Measurements from ENCODE around the gene RBM23. TPM values are rescaled to one million over a fixed set of nuclear protein-coding genes. Genes with fewer than 3 reads are reported as not detected.
"Not testable (repeated sequence)": the region's sequence is repeated elsewhere in the genome, so short reads cannot be mapped to it uniquely, and the experiment has no call there.

RBM23 gene
- polyA plus RNA-seq, 1 donor, result 81.9 TPM

GRCh38 chr14:22920697-22921096 lies 1.7 kb upstream of the RBM23 start:
- no peak overlapping the region for H3K4me3 ChIP-seq (ENCODE audit: low read length)
- DNase-seq, result no peak
- WGBS (ENCODE audit: insufficient coverage, low lambda C conversion rate), result 100% methylated on average over 1 of the region's 6 CpGs
- peaks cover 52% of the 10 kb centered on the region for H3K36me3 ChIP-seq (ENCODE audit: control insufficient read depth, insufficient read depth, low read length)
- H3K4me1 ChIP-seq (ENCODE audit: control insufficient read depth, insufficient read depth, low read length), result peaks cover 20% of the 10 kb centered on the region
- no peaks in the 10 kb centered on the region for H3K27me3 ChIP-seq (ENCODE audit: control insufficient read depth, insufficient read depth, low read length)
- H3K9me3 ChIP-seq (ENCODE audit: control insufficient read depth, low read depth, low read length), result no peaks in the 10 kb centered on the region
- no peak overlapping the region for H3K27ac ChIP-seq (ENCODE audit: low read length)

- no peak for DNase-seq
- no CpG with 5 or more reads among the region's 10 CpGs for WGBS (ENCODE audit: insufficient coverage, low lambda C conversion rate)
- Histone ChIP-seq H3K4me3 (ENCODE audit: low read length) (peak overlapping the region; percentile 43), H3K27ac (ENCODE audit: low read length) (peak overlapping the region; percentile 84), H3K9me3 (ENCODE audit: control insufficient read depth, low read depth, low read length) (no peaks in the 10 kb centered on the region), H3K4me1 (ENCODE audit: control insufficient read depth, insufficient read depth, low read length) (peaks cover 20% of the 10 kb centered on the region), H3K36me3 (ENCODE audit: control insufficient read depth, insufficient read depth, low read length) (peaks cover 45% of the 10 kb centered on the region), H3K27me3 (ENCODE audit: control insufficient read depth, insufficient read depth, low read length) (no peaks in the 10 kb centered on the region)
Observed at GRCh38 chr14:22919601-22919921, 612 bp upstream of the RBM23 start.

- no CpG with 5 or more reads among the region's 8 CpGs for WGBS (ENCODE audit: insufficient coverage, low lambda C conversion rate)
- H3K27ac ChIP-seq (ENCODE audit: low read length), result no peak overlapping the region
- DNase-seq, result no peak
Observed at GRCh38 chr14:22915886-22916521, 2.9 kb downstream of the RBM23 start.

GRCh38 chr14:22914836-22915235 lies 4.1 kb downstream of the RBM23 start:
- H3K27me3 ChIP-seq (ENCODE audit: control insufficient read depth, insufficient read depth, low read length); H3K4me3 ChIP-seq (ENCODE audit: low read length); H3K27ac ChIP-seq (ENCODE audit: low read length); H3K4me1 ChIP-seq (ENCODE audit: control insufficient read depth, insufficient read depth, low read length); DNase-seq; H3K9me3 ChIP-seq (ENCODE audit: control insufficient read depth, low read depth, low read length): not testable (repeated sequence)
- WGBS (ENCODE audit: insufficient coverage, low lambda C conversion rate), result no CpG with 5 or more reads among the region's 4 CpGs
- peaks cover 24% of the 10 kb centered on the region for H3K36me3 ChIP-seq (ENCODE audit: control insufficient read depth, insufficient read depth, low read length)

More at GRCh38 chr14:22915886-22916521, 2.9 kb downstream of the RBM23 start:
- peaks cover 10% of the 10 kb centered on the region for H3K4me1 ChIP-seq (ENCODE audit: control insufficient read depth, insufficient read depth, low read length)
- H3K36me3 ChIP-seq (ENCODE audit: control insufficient read depth, insufficient read depth, low read length), result peaks cover 27% of the 10 kb centered on the region
- no peak overlapping the region for H3K4me3 ChIP-seq (ENCODE audit: low read length)
- no peaks in the 10 kb centered on the region for H3K9me3 ChIP-seq (ENCODE audit: control insufficient read depth, low read depth, low read length)
- H3K27me3 ChIP-seq (ENCODE audit: control insufficient read depth, insufficient read depth, low read length), result no peaks in the 10 kb centered on the region

- Histone ChIP-seq H3K4me1 (ENCODE audit: control insufficient read depth, insufficient read depth, low read length) (no peaks in the 10 kb centered on the region), H3K27ac (ENCODE audit: low read length) (no peak overlapping the region), H3K36me3 (ENCODE audit: control insufficient read depth, insufficient read depth, low read length) (peaks cover 52% of the 10 kb centered on the region), H3K9me3 (ENCODE audit: control insufficient read depth, low read depth, low read length) (no peaks in the 10 kb centered on the region), H3K4me3 (ENCODE audit: low read length) (no peak overlapping the region), H3K27me3 (ENCODE audit: control insufficient read depth, insufficient read depth, low read length) (no peaks in the 10 kb centered on the region)
- no peak for DNase-seq
- WGBS (ENCODE audit: insufficient coverage, low lambda C conversion rate), result no CpG with 5 or more reads among the region's 5 CpGs
Observed at GRCh38 chr14:22910916-22911315, 8.0 kb downstream of the RBM23 start.

- no peaks in the 10 kb centered on the region for H3K4me1 ChIP-seq (ENCODE audit: control insufficient read depth, insufficient read depth, low read length)
- no peak overlapping the region for H3K4me3 ChIP-seq (ENCODE audit: low read length)
- H3K27ac ChIP-seq (ENCODE audit: low read length), result no peak overlapping the region
- H3K36me3 ChIP-seq (ENCODE audit: control insufficient read depth, insufficient read depth, low read length), result peaks cover 73% of the 10 kb centered on the region
- H3K9me3 ChIP-seq (ENCODE audit: control insufficient read depth, low read depth, low read length), result no peaks in the 10 kb centered on the region
- DNase-seq, result no peak
- WGBS (ENCODE audit: insufficient coverage, low lambda C conversion rate), result 93% methylated on average over 4 of the region's 8 CpGs
- no peaks in the 10 kb centered on the region for H3K27me3 ChIP-seq (ENCODE audit: control insufficient read depth, insufficient read depth, low read length)
Observed at GRCh38 chr14:22908601-22909000, 10.3 kb downstream of the RBM23 start.

GRCh38 chr14:22907429-22907828 lies 11.5 kb downstream of the RBM23 start:
- H3K4me1 ChIP-seq (ENCODE audit: control insufficient read depth, insufficient read depth, low read length), result no peaks in the 10 kb centered on the region
- H3K9me3 ChIP-seq (ENCODE audit: control insufficient read depth, low read depth, low read length), result no peaks in the 10 kb centered on the region
- no peak overlapping the region for H3K27ac ChIP-seq (ENCODE audit: low read length)
- peaks cover 79% of the 10 kb centered on the region for H3K36me3 ChIP-seq (ENCODE audit: control insufficient read depth, insufficient read depth, low read length)
- DNase-seq, result no peak
- no peaks in the 10 kb centered on the region for H3K27me3 ChIP-seq (ENCODE audit: control insufficient read depth, insufficient read depth, low read length)
- 100% methylated on average over 3 of the region's 3 CpGs for WGBS (ENCODE audit: insufficient coverage, low lambda C conversion rate)
- H3K4me3 ChIP-seq (ENCODE audit: low read length), result no peak overlapping the region

GRCh38 chr14:22906073-22906472 lies 12.9 kb downstream of the RBM23 start:
- peaks cover 87% of the 10 kb centered on the region for H3K36me3 ChIP-seq (ENCODE audit: control insufficient read depth, insufficient read depth, low read length)

GRCh38 chr14:22905627-22906026 lies 13.3 kb downstream of the RBM23 start:
- no peak for DNase-seq
- Histone ChIP-seq H3K4me3 (ENCODE audit: low read length) (no peak overlapping the region), H3K27me3 (ENCODE audit: control insufficient read depth, insufficient read depth, low read length) (no peaks in the 10 kb centered on the region), H3K27ac (ENCODE audit: low read length) (no peak overlapping the region), H3K4me1 (ENCODE audit: control insufficient read depth, insufficient read depth, low read length) (no peaks in the 10 kb centered on the region), H3K9me3 (ENCODE audit: control insufficient read depth, low read depth, low read length) (no peaks in the 10 kb centered on the region), H3K36me3 (ENCODE audit: control insufficient read depth, insufficient read depth, low read length) (peaks cover 90% of the 10 kb centered on the region)
- WGBS (ENCODE audit: insufficient coverage, low lambda C conversion rate), result no CpG with 5 or more reads among the region's 4 CpGs

More at GRCh38 chr14:22906073-22906472, 12.9 kb downstream of the RBM23 start:
- no peak for DNase-seq
- Histone ChIP-seq H3K9me3 (ENCODE audit: control insufficient read depth, low read depth, low read length) (no peaks in the 10 kb centered on the region), H3K27ac (ENCODE audit: low read length) (no peak overlapping the region), H3K27me3 (ENCODE audit: control insufficient read depth, insufficient read depth, low read length) (no peaks in the 10 kb centered on the region), H3K4me3 (ENCODE audit: low read length) (no peak overlapping the region), H3K4me1 (ENCODE audit: control insufficient read depth, insufficient read depth, low read length) (no peaks in the 10 kb centered on the region)
- WGBS (ENCODE audit: insufficient coverage, low lambda C conversion rate), result 100% methylated on average over 4 of the region's 20 CpGs

GRCh38 chr14:22903742-22904087 lies 15.2 kb downstream of the RBM23 start:
- H3K9me3 ChIP-seq (ENCODE audit: control insufficient read depth, low read depth, low read length), result no peaks in the 10 kb centered on the region
- peaks cover 80% of the 10 kb centered on the region for H3K36me3 ChIP-seq (ENCODE audit: control insufficient read depth, insufficient read depth, low read length)
- no peaks in the 10 kb centered on the region for H3K27me3 ChIP-seq (ENCODE audit: control insufficient read depth, insufficient read depth, low read length)
- peaks cover 3% of the 10 kb centered on the region for H3K4me1 ChIP-seq (ENCODE audit: control insufficient read depth, insufficient read depth, low read length)
- no peak overlapping the region for H3K27ac ChIP-seq (ENCODE audit: low read length)
- H3K4me3 ChIP-seq (ENCODE audit: low read length), result no peak overlapping the region
- WGBS (ENCODE audit: insufficient coverage, low lambda C conversion rate), result 100% methylated on average over 2 of the region's 2 CpGs
- no peak for DNase-seq

GRCh38 chr14:22901799-22902198 lies 17.1 kb downstream of the RBM23 start:
- H3K36me3 ChIP-seq (ENCODE audit: control insufficient read depth, insufficient read depth, low read length), result peaks cover 65% of the 10 kb centered on the region
- WGBS (ENCODE audit: insufficient coverage, low lambda C conversion rate), result no CpG with 5 or more reads among the region's 7 CpGs

More at GRCh38 chr14:22901799-22902198, 17.1 kb downstream of the RBM23 start:
- DNase-seq, result no peak
- H3K27me3 ChIP-seq (ENCODE audit: control insufficient read depth, insufficient read depth, low read length), result no peaks in the 10 kb centered on the region
- H3K4me1 ChIP-seq (ENCODE audit: control insufficient read depth, insufficient read depth, low read length), result peaks cover 3% of the 10 kb centered on the region
- H3K4me3 ChIP-seq (ENCODE audit: low read length), result no peak overlapping the region
- H3K27ac ChIP-seq (ENCODE audit: low read length), result no peak overlapping the region
- H3K9me3 ChIP-seq (ENCODE audit: control insufficient read depth, low read depth, low read length), result no peaks in the 10 kb centered on the region

Data from large intestine (tissue), 3 donors.